HG03095 (cell line): Measurements from ENCODE around the gene INKA1.

Experiments
- ATAC-seq: cut with Tn5 transposase; IDR thresholded peaks from one replicate; pipeline ENCODE4 v1.9.1; 2021; ENCODE audit warnings: moderate library complexity; ENCODE audit not compliant: unreplicated experiment

The INKA1 gene

DNA sequence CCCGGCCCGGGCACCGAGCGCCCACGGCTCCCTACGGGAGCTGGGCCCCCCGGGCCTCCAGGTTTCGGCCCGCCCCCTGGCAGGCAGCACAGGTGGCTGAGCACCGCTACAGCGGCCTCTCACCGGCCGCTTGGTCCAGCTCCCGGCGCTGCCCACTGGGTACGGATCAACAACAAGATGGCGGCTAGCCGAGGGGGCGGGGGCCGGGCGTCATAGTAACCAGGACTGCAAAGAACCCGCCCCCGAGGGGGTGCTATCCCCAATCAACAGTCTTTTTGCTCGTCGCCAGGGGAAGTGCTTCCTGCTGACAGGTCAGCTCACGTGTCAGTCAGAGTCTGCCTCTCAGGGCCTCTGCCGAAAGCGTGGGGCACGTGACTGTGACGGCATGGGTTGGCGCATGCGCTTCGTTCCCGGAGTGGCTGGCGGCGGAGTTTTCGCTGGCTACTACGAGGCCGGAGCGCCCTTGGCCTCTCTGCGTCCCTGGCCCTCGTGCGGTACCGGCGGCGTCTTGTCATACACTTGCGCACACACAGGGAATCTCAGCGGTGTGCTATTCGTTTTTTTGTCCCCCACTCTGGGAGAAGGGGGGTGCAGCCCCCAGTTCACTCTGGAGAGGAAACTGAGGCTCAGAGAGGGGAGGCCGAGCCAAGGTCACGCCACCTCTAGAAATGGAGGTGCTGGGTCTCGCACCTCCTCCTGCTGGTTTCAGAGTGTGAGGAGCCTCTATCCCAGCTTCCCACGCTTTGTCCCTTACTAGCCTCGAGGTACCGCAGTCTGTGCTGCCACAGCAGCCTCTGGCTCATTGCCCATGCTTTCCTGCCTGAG lies 16.5 kb upstream of the INKA1 start, which contains the start of gene IP6K1:
IP6K1 (minus strand) TSS at position 186 of the 825 bp plus-strand sequence. CDS start 38,502 bp downstream, outside the sequence.
- ATAC-seq: peak; percentile 95

GRCh38 chr3:49787182-49787464 lies 15.9 kb upstream of the INKA1 start:
- ATAC-seq: no peak

- ATAC-seq: no peak
Observed at GRCh38 chr3:49787536-49787935, 15.5 kb upstream of the INKA1 start.

- no peak for ATAC-seq
Observed at GRCh38 chr3:49788056-49788455, 15.0 kb upstream of the INKA1 start.

DNA sequence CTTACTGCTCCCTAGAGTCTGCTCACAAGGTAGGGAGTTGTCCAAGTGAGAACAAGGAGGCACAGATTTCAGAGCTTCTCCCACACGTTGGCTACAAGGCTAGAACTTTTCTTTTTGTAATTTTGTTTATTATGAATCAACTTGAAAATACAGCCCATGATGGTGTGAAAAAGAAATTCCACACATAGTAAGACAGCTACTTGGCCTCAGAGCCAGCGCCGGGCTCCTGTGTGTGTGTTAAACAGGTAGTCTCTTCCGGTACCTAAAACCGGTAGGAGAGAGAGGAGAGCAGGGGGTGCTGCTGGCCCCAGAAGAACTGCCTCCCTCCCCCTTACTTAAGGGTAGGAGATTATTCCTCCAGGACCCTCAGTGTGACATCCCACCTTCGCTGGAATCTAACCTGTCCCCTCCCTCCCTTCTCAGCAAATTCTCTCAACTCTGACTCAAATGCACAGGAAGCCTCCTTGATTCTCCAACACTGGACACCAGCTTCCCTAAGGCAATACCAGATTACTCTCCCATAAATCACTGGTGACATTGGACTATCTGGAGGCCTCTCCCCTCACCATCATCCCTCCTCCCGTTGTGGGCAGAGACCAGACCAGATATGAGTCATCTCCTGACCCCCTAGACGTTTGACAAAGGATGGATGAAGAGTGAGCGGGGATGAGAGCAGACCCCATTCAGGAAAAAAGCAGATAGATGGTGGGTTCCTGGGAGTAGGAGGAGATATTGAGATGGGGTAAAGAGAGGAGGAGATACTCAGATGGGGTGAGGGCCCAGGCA lies 12.2 kb upstream of the INKA1 start:
- no peak for ATAC-seq

GRCh38 chr3:49791571-49791970 lies 11.5 kb upstream of the INKA1 start:
- no peak for ATAC-seq

- no peak for ATAC-seq
Observed at GRCh38 chr3:49792371-49793150, 10.5 kb upstream of the INKA1 start.

DNA sequence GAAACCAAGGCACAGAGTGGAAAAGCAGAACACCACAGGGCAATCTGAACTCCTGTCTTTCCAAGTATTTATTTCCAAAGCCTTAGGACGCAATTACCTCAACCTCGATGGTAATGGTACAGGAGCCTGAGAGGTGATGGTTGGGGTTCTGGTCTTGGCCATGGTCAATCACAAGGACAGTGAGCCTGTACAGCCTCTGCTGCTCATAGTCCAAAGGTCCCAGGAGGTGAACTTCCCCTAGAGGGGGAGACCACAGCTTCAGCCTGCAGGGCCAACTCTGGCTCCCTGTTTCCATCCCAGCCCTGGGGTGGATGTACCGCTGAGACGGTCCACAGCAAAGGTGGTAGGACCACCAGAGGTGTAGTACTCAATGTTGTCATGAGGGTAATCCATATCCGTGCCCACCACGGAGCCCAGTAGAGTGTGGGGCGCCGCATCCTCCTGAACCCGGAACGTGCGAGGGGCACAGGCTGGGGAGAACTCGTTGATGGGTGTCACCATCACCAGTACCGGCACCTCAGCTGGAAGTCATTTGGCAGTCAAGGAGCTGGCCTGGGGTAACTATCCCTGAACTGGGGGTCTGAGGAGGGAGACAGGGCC lies 9.5 kb upstream of the INKA1 start:
- no peak for ATAC-seq

DNA sequence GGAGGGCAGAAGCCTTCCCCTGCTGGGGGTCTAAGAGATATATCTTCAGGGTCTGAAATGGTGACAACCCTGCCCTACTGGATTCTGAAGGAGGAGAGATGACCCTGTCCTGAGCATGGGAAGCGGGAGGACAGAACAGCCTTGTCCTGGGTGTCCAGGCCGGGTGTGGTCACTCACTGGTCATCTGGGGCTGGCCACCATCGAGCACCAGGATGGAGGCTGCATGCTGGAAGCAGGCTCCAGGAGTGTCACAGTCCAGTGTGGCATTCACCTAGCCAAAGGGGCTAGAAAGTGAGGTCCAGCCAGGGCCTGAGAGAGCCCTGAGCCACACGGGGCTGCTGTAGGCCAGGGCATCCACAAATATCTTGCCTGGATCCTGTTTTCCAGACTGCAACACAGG lies 8.6 kb upstream of the INKA1 start:
- no peak for ATAC-seq

DNA sequence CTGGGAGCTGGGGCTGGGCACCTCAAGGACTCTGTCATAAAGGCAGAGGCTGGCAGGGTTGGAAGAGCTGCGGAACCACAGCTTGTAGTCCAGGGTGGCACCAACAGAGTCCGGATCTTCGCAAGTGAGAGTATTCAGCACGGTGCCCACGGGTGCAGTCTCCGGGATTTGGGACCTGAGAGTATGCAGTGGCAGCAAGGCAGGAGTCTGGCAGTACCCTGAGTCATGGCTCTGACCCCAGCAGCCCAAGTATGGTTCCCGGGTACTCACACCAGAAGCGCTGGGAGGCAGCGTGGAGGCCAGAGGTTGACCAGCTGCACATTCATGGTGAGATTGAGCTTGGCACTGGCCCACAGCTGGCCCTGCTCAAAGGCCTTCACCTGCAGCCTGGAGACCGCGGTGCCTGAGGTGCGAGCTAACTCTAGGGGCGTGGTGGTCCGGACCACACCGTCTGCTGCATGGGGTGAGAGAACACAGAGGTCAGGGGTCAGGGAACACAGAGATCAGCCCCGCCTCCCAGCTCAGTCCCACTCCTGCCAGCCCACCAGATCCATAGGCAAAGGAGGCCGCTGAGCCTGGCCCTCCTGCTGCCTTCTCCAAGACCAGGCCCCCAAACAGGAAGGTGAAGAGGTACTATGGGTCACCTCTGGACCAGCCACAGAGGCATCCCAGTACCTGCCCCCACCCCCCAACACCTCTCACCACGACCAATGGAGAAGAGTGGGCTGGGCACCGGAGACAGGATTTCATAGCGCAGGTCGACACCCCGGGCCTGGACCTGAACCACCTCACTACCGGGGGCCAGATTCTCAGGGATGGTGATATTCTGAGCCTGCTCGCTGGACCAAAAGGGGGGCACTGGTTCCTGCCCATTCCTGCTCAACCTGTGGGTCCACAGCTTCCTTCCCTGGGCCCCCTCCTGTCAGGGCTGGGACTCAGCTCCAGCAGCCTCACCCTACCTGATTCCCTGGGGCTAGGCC lies 7.8 kb upstream of the INKA1 start:
- no peak for ATAC-seq

- no peak for ATAC-seq
Observed at GRCh38 chr3:49799105-49799504, 4.0 kb upstream of the INKA1 start.

DNA sequence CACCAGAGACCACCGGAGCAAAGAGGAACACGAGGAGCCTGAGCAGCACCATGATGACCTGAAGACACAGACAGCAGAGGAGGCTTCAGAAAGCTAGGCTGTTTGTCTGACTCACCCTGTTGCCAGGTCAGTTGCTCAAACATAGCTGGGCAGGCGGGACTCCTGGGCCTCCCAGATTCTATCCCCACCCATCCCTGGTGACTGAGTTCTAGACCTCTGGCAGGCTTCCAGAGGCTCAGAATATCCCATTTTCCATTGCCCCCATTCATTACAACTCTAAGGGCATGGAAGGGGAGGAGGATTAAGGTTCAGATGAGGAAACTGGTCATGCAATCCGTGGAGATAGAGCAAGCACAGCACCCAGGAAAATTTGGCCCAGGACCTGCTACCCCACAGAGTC lies 3.3 kb upstream of the INKA1 start, which contains the start of gene CDHR4:
CDHR4 (minus strand) TSS at position 113 of the 400 bp plus-strand sequence; CDS start at position 52, 61 bp downstream.
- ATAC-seq: no peak

- ATAC-seq: no peak
Observed at GRCh38 chr3:49801160-49801559, 1.9 kb upstream of the INKA1 start.

GRCh38 chr3:49803465-49804140 lies 542 bp downstream of the INKA1 start:
- ATAC-seq: peak; percentile 1

DNA sequence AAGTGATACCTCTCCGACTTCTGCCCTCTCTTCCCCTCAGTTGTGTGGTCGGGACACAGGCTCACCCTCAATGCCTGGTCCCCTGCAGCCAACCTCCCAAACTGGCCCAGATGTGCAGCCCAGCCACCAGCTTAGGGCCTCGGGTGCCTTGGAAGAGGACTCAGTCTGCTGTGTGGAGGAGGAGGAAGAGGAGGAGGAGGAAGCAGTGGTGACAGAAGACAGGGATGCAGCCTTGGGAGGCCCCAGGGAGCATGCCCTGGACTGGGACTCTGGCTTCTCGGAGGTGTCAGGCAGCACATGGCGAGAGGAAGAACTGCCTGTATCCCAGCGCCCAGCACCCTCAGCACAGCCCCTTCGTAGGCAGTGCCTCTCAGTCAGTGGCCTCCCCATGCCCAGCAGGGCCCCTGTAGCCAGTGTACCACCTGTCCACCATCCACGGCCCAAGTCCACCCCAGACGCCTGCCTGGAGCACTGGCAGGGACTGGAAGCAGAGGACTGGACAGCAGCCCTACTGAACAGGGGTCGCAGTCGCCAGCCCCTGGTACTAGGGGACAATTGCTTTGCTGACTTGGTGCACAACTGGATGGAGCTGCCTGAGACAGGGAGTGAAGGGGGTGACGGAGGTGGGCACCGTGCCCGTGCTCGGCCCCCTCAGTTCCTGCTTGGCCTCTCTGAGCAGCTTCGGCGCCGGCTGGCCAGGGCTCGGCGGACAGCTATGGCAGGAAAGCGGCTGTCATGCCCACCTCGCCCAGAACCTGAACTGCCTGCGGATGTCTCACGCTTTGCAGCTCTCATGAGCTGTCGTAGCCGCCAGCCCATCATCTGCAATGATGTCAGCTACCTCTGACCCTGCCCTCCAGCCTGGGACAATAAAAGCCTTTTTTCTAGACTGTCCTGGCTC lies 1.3 kb downstream of the INKA1 start:
- no peak for ATAC-seq

DNA sequence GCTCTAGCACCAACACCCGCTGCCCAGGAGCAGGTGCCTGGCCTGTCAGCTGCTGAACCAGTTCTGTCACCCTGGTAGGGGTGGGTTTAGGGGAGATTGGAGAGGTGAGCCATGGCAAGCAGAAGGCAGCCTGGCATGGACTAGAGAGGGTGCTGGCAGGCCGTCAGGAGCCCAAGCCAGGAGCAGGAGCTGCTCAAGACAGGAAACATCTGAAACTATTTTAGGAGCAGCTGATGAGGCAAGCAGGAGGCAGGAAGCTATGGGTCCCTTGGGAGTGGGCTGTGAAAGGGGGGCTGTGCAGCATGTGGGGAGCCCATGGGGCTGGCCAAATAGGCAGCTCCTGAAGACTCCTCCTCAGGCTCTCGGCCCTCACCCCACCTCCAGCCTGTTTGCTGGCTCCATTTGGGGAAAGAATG lies 2.3 kb downstream of the INKA1 start:
- ATAC-seq: no peak

GRCh38 chr3:49805897-49806701 lies 3.0 kb downstream of the INKA1 start:
- ATAC-seq: no peak
